ENCODE measurements around the gene CCL23. TPM values are rescaled to one million over a fixed set of nuclear protein-coding genes. Genes with fewer than 3 reads are reported as not detected.

The CCL23 gene
- polyA plus RNA-seq, 3 donors, result 0.31 to 0.89 TPM; not detected in 1

DNA sequence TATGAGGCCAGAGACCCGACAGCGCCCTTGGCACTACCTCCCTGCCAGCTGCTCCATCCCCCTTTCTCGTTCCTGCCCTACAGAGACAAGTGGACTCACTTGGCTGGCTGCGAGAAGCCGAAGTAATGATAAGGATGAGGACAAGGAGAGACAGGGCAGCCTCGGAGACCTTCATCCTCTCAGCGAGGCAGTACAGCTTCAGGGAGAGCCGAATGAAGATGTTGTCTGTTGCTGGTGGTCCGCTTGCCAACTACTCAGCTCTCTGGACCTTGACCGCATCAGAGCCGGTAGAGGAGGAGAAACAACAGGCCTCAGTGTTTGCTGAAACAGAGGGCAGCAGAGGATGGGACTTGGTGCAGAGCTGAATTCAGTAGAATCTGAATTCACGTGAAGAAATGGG lies 36.5 kb downstream of the CCL23 start, which contains the start of gene CCL16:
Gene CCL16, minus strand, starts transcription at position 252 of the 400 bp plus-strand sequence. Its CDS starts 77 bp downstream, at position 175.
- H4K20me1 ChIP-seq (ENCODE audit: insufficient read depth, low read length), result no peaks in the 10 kb centered on the region
- no peak within 1 kb of the TSS for H3K4me3 ChIP-seq (replicated peaks in 1 of 3; ENCODE audit: low read depth in 2 of 3, low read length in 3 of 3)
- no peak within 1 kb of the TSS for H2AFZ ChIP-seq (ENCODE audit: insufficient read depth, low read depth, low read length, poor library complexity, severe bottlenecking)
- H3K36me3 Mint-ChIP-seq, result no peaks in the 10 kb centered on the region
- peaks cover 0 to 3% (median 0%) of the 10 kb centered on the region in 3 donors for H3K27me3 Mint-ChIP-seq (ENCODE audit: low read depth in 3 of 3)
- no peak within 1 kb of the TSS for H3K4me3 Mint-ChIP-seq
- H3K9ac ChIP-seq (ENCODE audit: insufficient read depth, low read length, poor library complexity, severe bottlenecking), result no peak within 1 kb of the TSS
- intact Hi-C loops (cut with micrococcal nuclease), result loop anchor here in 1 of 2 donors (10.0 kb wide), 1 partner anchor 84 kb away; the partner anchor contains the start of gene CCL18
- H3K4me1 ChIP-seq (ENCODE audit: control insufficient read depth in 1 of 2, insufficient read depth in 2 of 2, low read length in 2 of 2), result no peaks in the 10 kb centered on the region
- H3K9me3 ChIP-seq (replicated peaks in 1 of 2; ENCODE audit: control insufficient read depth in 1 of 2, insufficient read depth in 1 of 2, low read length in 2 of 2), result no peaks in the 10 kb centered on the region
- H3K27ac ChIP-seq (ENCODE audit: low read depth in 1 of 2, low read length in 2 of 2), result no peak within 1 kb of the TSS
- H3K27ac Mint-ChIP-seq, result peak within 1 kb of the TSS in 2 of 7 donors; percentile 2 to 35
- H3K4me2 ChIP-seq (replicated peaks; ENCODE audit: extremely low read depth, low read length, poor library complexity, severe bottlenecking), result no peak within 1 kb of the TSS
- H3K79me2 ChIP-seq (ENCODE audit: insufficient read depth, low read length), result no peaks in the 10 kb centered on the region
- H3K4me1 Mint-ChIP-seq, result no peaks in the 10 kb centered on the region
- no peaks in the 10 kb centered on the region for H3K27me3 ChIP-seq (ENCODE audit: control insufficient read depth in 2 of 2, insufficient read depth in 2 of 2, low read length in 2 of 2)
- H3K36me3 ChIP-seq (replicated peaks in 1 of 2; ENCODE audit: control insufficient read depth in 1 of 2, insufficient read depth in 2 of 2, low read length in 2 of 2), result no peaks in the 10 kb centered on the region
- 96% methylated on average over 9 of the region's 12 CpGs for WGBS (ENCODE audit: insufficient coverage)
- TF ChIP-seq, protein P1, sequence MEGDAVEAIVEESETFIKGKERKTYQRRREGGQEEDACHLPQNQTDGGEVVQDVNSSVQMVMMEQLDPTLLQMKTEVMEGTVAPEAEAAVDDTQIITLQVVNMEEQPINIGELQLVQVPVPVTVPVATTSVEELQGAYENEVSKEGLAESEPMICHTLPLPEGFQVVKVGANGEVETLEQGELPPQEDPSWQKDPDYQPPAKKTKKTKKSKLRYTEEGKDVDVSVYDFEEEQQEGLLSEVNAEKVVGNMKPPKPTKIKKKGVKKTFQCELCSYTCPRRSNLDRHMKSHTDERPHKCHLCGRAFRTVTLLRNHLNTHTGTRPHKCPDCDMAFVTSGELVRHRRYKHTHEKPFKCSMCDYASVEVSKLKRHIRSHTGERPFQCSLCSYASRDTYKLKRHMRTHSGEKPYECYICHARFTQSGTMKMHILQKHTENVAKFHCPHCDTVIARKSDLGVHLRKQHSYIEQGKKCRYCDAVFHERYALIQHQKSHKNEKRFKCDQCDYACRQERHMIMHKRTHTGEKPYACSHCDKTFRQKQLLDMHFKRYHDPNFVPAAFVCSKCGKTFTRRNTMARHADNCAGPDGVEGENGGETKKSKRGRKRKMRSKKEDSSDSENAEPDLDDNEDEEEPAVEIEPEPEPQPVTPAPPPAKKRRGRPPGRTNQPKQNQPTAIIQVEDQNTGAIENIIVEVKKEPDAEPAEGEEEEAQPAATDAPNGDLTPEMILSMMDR (IDR thresholded peaks at IDR 0.05), result no peak
- DNase-seq, result no peak
- H3K9me3 Mint-ChIP-seq, result no peaks in the 10 kb centered on the region

DNA sequence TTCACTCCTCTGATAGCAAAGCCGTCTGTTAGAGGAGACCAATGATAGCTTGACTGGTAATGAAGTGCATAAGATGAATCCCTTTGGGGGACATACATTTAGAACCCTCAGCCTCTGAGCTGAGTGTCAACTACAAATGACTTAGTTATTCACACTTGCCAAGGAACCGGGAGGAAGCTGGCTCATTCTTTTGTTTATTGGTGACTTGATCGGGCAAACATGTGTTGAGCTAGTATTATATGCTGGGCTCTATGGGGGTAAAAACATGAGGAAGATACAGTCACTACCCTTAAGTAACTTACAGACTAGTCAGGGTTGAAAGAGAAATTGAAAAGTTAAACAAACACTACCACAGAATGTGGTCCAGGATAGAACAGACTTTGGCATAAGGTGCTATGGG lies 39.4 kb downstream of the CCL23 start:
- no peak for DNase-seq
- no peak overlapping the region for H3K4me2 ChIP-seq (replicated peaks; ENCODE audit: extremely low read depth, low read length, poor library complexity, severe bottlenecking)
- Mint-ChIP-seq H3K27me3 (ENCODE audit: low read depth in 3 of 3) (peaks cover 0 to 2% (median 2%) of the 10 kb centered on the region in 3 donors), H3K4me3 (no peak overlapping the region), H3K4me1 (no peaks in the 10 kb centered on the region), H3K9me3 (no peaks in the 10 kb centered on the region), H3K27ac (no peak overlapping the region), H3K36me3 (no peaks in the 10 kb centered on the region)
- H3K36me3 ChIP-seq (replicated peaks in 1 of 2; ENCODE audit: control insufficient read depth in 1 of 2, insufficient read depth in 2 of 2, low read length in 2 of 2), result no peaks in the 10 kb centered on the region
- TF ChIP-seq, protein P1 (IDR thresholded peaks at IDR 0.05), result no peak
- no peak overlapping the region for H3K4me3 ChIP-seq (replicated peaks in 1 of 3; ENCODE audit: low read depth in 2 of 3, low read length in 3 of 3)
- no peaks in the 10 kb centered on the region for H3K4me1 ChIP-seq (ENCODE audit: control insufficient read depth in 1 of 2, insufficient read depth in 2 of 2, low read length in 2 of 2)
- H3K27me3 ChIP-seq (ENCODE audit: control insufficient read depth in 2 of 2, insufficient read depth in 2 of 2, low read length in 2 of 2), result no peaks in the 10 kb centered on the region
- intact Hi-C loops (cut with micrococcal nuclease), result loop anchor here (5.0 to 10.0 kb wide), 2 partner anchors 94 to 506 kb away; partner anchors contain the start of gene ZNHIT3 (in 1 of the 2)
- H4K20me1 ChIP-seq (ENCODE audit: insufficient read depth, low read length), result no peaks in the 10 kb centered on the region
- WGBS (ENCODE audit: insufficient coverage), result no CpG with 5 or more reads among the region's 3 CpGs
- H3K79me2 ChIP-seq (ENCODE audit: insufficient read depth, low read length), result no peaks in the 10 kb centered on the region
- H3K9ac ChIP-seq (ENCODE audit: insufficient read depth, low read length, poor library complexity, severe bottlenecking), result no peak overlapping the region
- H3K9me3 ChIP-seq (replicated peaks in 1 of 2; ENCODE audit: control insufficient read depth in 1 of 2, insufficient read depth in 1 of 2, low read length in 2 of 2), result no peaks in the 10 kb centered on the region
- H2AFZ ChIP-seq (ENCODE audit: insufficient read depth, low read depth, low read length, poor library complexity, severe bottlenecking), result no peak overlapping the region
- H3K27ac ChIP-seq (ENCODE audit: low read depth in 1 of 2, low read length in 2 of 2), result no peak overlapping the region

Data from CD14-positive monocyte (primary cell).